ENCODE results near the gene MEIS1.

- TF ChIP-seq, protein P1, sequence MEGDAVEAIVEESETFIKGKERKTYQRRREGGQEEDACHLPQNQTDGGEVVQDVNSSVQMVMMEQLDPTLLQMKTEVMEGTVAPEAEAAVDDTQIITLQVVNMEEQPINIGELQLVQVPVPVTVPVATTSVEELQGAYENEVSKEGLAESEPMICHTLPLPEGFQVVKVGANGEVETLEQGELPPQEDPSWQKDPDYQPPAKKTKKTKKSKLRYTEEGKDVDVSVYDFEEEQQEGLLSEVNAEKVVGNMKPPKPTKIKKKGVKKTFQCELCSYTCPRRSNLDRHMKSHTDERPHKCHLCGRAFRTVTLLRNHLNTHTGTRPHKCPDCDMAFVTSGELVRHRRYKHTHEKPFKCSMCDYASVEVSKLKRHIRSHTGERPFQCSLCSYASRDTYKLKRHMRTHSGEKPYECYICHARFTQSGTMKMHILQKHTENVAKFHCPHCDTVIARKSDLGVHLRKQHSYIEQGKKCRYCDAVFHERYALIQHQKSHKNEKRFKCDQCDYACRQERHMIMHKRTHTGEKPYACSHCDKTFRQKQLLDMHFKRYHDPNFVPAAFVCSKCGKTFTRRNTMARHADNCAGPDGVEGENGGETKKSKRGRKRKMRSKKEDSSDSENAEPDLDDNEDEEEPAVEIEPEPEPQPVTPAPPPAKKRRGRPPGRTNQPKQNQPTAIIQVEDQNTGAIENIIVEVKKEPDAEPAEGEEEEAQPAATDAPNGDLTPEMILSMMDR (IDR thresholded peaks at IDR 0.05): no peak
- TF ChIP-seq POLR2A (IDR thresholded peaks at IDR 0.05): no peak
Observed at GRCh38 chr2:66535574-66536289, 100.8 kb downstream of the MEIS1 start.

All from lower leg skin (tissue), 3 donors.